Breast epithelium (tissue), 3 donors: ENCODE results near the gene PPTC7.
A peak's percentile ranks its signal among the peaks of the same experiment; 100 is the strongest.

ENCODE experiments used
- POLR2AphosphoS5 ChIP-seq, 3 donors: sonication (generic); formaldehyde crosslinking; IDR thresholded peaks; one replicate each; pipeline ENCODE4 v1.6.1; 2017; ENCODE audit warnings: antibody characterized with exemption in 3 of 3
- TF ChIP-seq, protein P1 (sequence below), 3 donors: fragments of 450-650 bp; IDR thresholded peaks; one replicate each; pipeline ENCODE4 v1.5.1; 2016 to 2017; ENCODE audit warnings: antibody characterized with exemption in 3 of 3, mild to moderate bottlenecking in 3 of 3, moderate library complexity in 3 of 3

DNA sequence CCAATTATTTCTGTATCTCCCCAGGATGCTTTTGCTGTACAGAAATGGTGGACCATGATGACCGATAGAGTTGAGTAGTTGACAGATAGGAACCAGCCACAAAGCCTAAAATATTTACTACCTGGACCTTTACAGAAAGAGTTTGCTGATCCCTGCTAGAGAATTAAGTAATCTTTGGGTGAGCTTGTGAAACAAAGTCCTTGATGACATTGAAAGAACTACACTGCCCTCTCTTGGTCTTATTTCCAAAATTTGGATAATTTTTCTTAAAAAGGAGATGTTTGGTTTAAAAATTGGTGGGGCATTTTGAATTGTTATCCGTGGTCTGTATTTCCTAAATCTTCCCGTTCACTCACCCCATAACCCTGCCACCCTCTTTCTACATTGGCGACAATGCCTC lies 17.1 kb upstream of the PPTC7 start:
- TF ChIP-seq, protein P1, sequence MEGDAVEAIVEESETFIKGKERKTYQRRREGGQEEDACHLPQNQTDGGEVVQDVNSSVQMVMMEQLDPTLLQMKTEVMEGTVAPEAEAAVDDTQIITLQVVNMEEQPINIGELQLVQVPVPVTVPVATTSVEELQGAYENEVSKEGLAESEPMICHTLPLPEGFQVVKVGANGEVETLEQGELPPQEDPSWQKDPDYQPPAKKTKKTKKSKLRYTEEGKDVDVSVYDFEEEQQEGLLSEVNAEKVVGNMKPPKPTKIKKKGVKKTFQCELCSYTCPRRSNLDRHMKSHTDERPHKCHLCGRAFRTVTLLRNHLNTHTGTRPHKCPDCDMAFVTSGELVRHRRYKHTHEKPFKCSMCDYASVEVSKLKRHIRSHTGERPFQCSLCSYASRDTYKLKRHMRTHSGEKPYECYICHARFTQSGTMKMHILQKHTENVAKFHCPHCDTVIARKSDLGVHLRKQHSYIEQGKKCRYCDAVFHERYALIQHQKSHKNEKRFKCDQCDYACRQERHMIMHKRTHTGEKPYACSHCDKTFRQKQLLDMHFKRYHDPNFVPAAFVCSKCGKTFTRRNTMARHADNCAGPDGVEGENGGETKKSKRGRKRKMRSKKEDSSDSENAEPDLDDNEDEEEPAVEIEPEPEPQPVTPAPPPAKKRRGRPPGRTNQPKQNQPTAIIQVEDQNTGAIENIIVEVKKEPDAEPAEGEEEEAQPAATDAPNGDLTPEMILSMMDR (IDR thresholded peaks at IDR 0.05): peak in 2 of 3 donors; percentile 59 to 66
- no peak for TF ChIP-seq POLR2AphosphoS5 (IDR thresholded peaks at IDR 0.05)
